Spleen (tissue), 7 donors: Measurements from ENCODE around the gene CYP27C1.

ENCODE experiments used
- POLR2A ChIP-seq, 3 donors: fragments of 450-650 bp; IDR thresholded peaks; one replicate each; pipeline ENCODE4 v1.5.1; 2017; ENCODE audit warnings: antibody characterized with exemption in 3 of 3, mild to moderate bottlenecking in 1 of 3
- POLR2AphosphoS5 ChIP-seq, 3 donors: sonication (generic); formaldehyde crosslinking; IDR thresholded peaks; one replicate each; pipeline ENCODE4 v1.5.1; 2017; ENCODE audit warnings: antibody characterized with exemption in 3 of 3
- TF ChIP-seq, protein P1 (sequence below), 11 experiments: fragments of 200-600 bp in 7 of 11; fragments of 450-650 bp in 4 of 11; sonication (generic) in 4 of 11; IDR thresholded peaks in 8 of 11; conservative IDR thresholded peaks in 3 of 11; 1 replicate in 7 of 11; 2 replicates in 4 of 11; pipeline versions ENCODE4 v1.4.0 to v1.8.0; 2016 to 2021; ENCODE audit warnings: antibody characterized with exemption in 11 of 11, inconsistent platforms in 4 of 11, mild to moderate bottlenecking in 1 of 11
- donor health status: DM: no; HTN: no; CAD: no; lungs with moderate emphysema.
- donor health status: DM: no; HTN: no; CAD: no.
- donor health status: DM: no; HTN: no; CAD: no.

- TF ChIP-seq, protein P1, sequence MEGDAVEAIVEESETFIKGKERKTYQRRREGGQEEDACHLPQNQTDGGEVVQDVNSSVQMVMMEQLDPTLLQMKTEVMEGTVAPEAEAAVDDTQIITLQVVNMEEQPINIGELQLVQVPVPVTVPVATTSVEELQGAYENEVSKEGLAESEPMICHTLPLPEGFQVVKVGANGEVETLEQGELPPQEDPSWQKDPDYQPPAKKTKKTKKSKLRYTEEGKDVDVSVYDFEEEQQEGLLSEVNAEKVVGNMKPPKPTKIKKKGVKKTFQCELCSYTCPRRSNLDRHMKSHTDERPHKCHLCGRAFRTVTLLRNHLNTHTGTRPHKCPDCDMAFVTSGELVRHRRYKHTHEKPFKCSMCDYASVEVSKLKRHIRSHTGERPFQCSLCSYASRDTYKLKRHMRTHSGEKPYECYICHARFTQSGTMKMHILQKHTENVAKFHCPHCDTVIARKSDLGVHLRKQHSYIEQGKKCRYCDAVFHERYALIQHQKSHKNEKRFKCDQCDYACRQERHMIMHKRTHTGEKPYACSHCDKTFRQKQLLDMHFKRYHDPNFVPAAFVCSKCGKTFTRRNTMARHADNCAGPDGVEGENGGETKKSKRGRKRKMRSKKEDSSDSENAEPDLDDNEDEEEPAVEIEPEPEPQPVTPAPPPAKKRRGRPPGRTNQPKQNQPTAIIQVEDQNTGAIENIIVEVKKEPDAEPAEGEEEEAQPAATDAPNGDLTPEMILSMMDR (IDR thresholded peaks at IDR 0.05 in 8 of 11, conservative IDR thresholded peaks at IDR 0.05 in 3 of 11), result no peak
- no peak for TF ChIP-seq POLR2AphosphoS5 (IDR thresholded peaks at IDR 0.05)
- no peak for TF ChIP-seq POLR2A (IDR thresholded peaks at IDR 0.05)
Measured at GRCh38 chr2:127172306-127172705, 47.8 kb downstream of the CYP27C1 start.
